ENCODE data around the gene VEGFC. TPM values are rescaled to one million over a fixed set of nuclear protein-coding genes. Genes with fewer than 3 reads are reported as not detected.

VEGFC gene
- total and polyA plus RNA-seq, 10 of the 15 experiments (the other 5 are each of a cell fraction or from before 2014, with no cell fraction given), result 0.03 to 0.04 TPM; not detected in 8

GRCh38 chr4:176758731-176759130 is 34.0 kb downstream of the VEGFC start:
- H2AFZ ChIP-seq (ENCODE audit: control insufficient read depth, low read depth, low read length), result no peak overlapping the region
- no peak overlapping the region for H3K27ac ChIP-seq (ENCODE audit: control insufficient read depth, insufficient read depth)
- no peaks in the 10 kb centered on the region for H4K20me1 ChIP-seq (ENCODE audit: control insufficient read depth, insufficient read depth)
- SMC1A ChIA-PET (ENCODE audit: uncharacterized antibody, unreplicated experiment), result interaction anchor here (1.0 kb wide), 1 partner anchor 17 kb away, joined by 5 read pairs; no protein-coding TSS in a partner anchor
- H3K4me3 ChIP-seq, result no peak overlapping the region
- no peaks in the 10 kb centered on the region for H3K79me2 ChIP-seq (ENCODE audit: control insufficient read depth, insufficient read depth, low read length)
- CTCF ChIA-PET, result no interaction called here
- FAIRE-seq (no peak), DNase-seq (ENCODE audit: low read depth, low spot score) (no peak), ATAC-seq (no peak)
- H3K9me3 ChIP-seq (replicated peaks; ENCODE audit: control insufficient read depth, insufficient read depth, low read length), result no peaks in the 10 kb centered on the region
- WGBS (ENCODE audit: insufficient coverage, insufficient replicate concordance, low lambda C conversion rate, missing lambda C conversion rate), result 3% methylated on average over 2 of the region's 2 CpGs
- H3K4me1 ChIP-seq (ENCODE audit: control insufficient read depth, insufficient read depth, low read length), result no peaks in the 10 kb centered on the region
- H3K9ac ChIP-seq (ENCODE audit: control insufficient read depth, insufficient read depth, low read length), result no peak overlapping the region
- POLR2A ChIA-PET, result no interaction called here
- RAD21 ChIA-PET (ENCODE audit: unreplicated experiment), result no interaction called here
- no peaks in the 10 kb centered on the region for H3K27me3 ChIP-seq (replicated peaks in 1 of 2; ENCODE audit: control insufficient read depth in 2 of 2, insufficient read depth in 2 of 2, low read length in 1 of 2)
- intact Hi-C loops (cut with micrococcal nuclease; ENCODE audit: unreplicated experiment) (no loop called here), in situ Hi-C loops (cut with MboI) (no loop called here)
- no TSS peak for BruUV-seq (replicated peaks)
- H3K36me3 ChIP-seq (ENCODE audit: control insufficient read depth in 2 of 2, insufficient read depth in 2 of 2, low read length in 1 of 2), result no peaks in the 10 kb centered on the region
- no peak overlapping the region for H3K4me2 ChIP-seq (ENCODE audit: control insufficient read depth, insufficient read depth)
- TF ChIP-seq, protein P1, sequence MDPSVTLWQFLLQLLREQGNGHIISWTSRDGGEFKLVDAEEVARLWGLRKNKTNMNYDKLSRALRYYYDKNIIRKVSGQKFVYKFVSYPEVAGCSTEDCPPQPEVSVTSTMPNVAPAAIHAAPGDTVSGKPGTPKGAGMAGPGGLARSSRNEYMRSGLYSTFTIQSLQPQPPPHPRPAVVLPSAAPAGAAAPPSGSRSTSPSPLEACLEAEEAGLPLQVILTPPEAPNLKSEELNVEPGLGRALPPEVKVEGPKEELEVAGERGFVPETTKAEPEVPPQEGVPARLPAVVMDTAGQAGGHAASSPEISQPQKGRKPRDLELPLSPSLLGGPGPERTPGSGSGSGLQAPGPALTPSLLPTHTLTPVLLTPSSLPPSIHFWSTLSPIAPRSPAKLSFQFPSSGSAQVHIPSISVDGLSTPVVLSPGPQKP (IDR thresholded peaks at IDR 0.05; ENCODE audit: low read depth, low read length), result no peak
- TF ChIP-seq JUNB (IDR thresholded peaks at IDR 0.05), result no peak
- TF ChIP-seq SRF (IDR thresholded peaks at IDR 0.05; ENCODE audit: low read depth in 2 of 2, low read length in 2 of 2), result no peak
- no peak for TF ChIP-seq EED (IDR thresholded peaks at IDR 0.05; ENCODE audit: low read depth)
- TF ChIP-seq PRDM15 (CRISPR knock-in tag; IDR thresholded peaks at IDR 0.05), result no peak
- no peak for TF ChIP-seq WRNIP1 (IDR thresholded peaks at IDR 0.05; ENCODE audit: borderline replicate concordance, low read depth, low read length)
- no peak for TF ChIP-seq FOXM1 (IDR thresholded peaks at IDR 0.05; ENCODE audit: low read depth, low read length)
- TF ChIP-seq MXI1 (IDR thresholded peaks at IDR 0.05; ENCODE audit: low read depth, low read length), result no peak
- no peak for TF ChIP-seq CHD1 (IDR thresholded peaks at IDR 0.05; ENCODE audit: low read depth, low read length)
- TF ChIP-seq SMAD1 (IDR thresholded peaks at IDR 0.05; ENCODE audit: low read depth, partially characterized antibody), result no peak
- no peak for TF ChIP-seq BRCA1 (IDR thresholded peaks at IDR 0.05; ENCODE audit: low read depth, low read length)
- no peak for TF ChIP-seq MYB (IDR thresholded peaks at IDR 0.05; ENCODE audit: borderline replicate concordance, low read depth, low read length)
- TF ChIP-seq MEF2B (IDR thresholded peaks at IDR 0.05; ENCODE audit: partially characterized antibody, poor library complexity, severe bottlenecking), result no peak
- TF ChIP-seq HDAC2 (IDR thresholded peaks at IDR 0.05), result no peak
- no peak for TF ChIP-seq EZH2 (IDR thresholded peaks at IDR 0.05; ENCODE audit: borderline replicate concordance, control insufficient read depth, low read depth, low read length)
- TF ChIP-seq CBX5 (IDR thresholded peaks at IDR 0.05; ENCODE audit: low read depth), result no peak
- TF ChIP-seq, protein P2, sequence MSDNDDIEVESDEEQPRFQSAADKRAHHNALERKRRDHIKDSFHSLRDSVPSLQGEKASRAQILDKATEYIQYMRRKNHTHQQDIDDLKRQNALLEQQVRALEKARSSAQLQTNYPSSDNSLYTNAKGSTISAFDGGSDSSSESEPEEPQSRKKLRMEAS (IDR thresholded peaks at IDR 0.05; ENCODE audit: low read depth, low read length), result no peak
- TF ChIP-seq BCL11A (IDR thresholded peaks at IDR 0.05; ENCODE audit: low read depth, low read length), result no peak
- no peak for TF ChIP-seq FOS (IDR thresholded peaks at IDR 0.05; ENCODE audit: borderline replicate concordance, extremely low read depth, insufficient read length)
